ENCODE results near the gene TGFBR3.
"Not testable (repeated sequence)": the region's sequence is repeated elsewhere in the genome, so short reads cannot be mapped to it uniquely, and the experiment has no call there.

The TGFBR3 gene

DNA sequence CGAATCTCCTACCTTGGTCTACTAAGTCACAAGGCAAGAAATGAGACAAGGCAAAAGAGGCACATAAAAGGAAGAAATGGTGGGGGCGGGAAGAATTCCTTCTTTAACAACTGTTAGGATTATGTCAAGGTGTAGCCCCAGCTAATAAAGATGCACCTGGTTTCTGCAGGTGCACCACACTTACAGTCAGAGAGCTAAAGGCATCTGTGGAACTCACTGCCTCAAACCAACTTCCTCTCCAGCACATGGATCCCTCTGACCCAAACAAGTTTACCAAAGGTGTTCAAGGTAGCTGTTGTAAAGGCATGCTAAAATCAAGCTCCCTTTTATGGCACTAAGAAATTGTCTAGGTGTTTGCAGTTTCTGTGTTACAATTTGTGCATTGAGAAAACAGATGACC, 38.1 kb downstream of the TGFBR3 start:
- H3K4me1 ChIP-seq (ENCODE audit: insufficient read depth, low read length), result no peaks in the 10 kb centered on the region
- no peaks in the 10 kb centered on the region for H3K36me3 ChIP-seq (ENCODE audit: insufficient read depth, low read length)
- no peak overlapping the region for H3K9ac ChIP-seq (ENCODE audit: low read depth, low read length)
- H3K9me3 ChIP-seq (ENCODE audit: control insufficient read depth, insufficient read depth, low read length), result no peaks in the 10 kb centered on the region

DNA sequence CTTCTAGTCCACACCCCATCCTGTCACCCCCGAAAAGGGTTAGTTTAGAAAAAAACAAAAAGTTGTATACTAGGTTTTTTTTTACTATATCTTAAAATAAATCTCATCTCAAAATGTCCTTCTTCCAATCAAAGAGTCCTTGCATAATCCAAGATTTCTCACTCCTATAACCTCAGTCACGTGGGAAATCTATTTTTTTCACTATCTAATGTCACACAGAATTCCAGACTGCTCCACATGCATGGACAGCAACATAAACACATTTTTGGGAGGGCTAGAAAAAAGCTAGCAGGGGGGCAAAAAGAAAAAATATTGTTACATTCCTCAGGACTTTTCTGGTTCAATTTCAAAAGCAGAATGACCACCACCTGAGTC, 39.3 kb downstream of the TGFBR3 start:
- no peaks in the 10 kb centered on the region for H3K4me1 ChIP-seq (ENCODE audit: insufficient read depth, low read length)

DNA sequence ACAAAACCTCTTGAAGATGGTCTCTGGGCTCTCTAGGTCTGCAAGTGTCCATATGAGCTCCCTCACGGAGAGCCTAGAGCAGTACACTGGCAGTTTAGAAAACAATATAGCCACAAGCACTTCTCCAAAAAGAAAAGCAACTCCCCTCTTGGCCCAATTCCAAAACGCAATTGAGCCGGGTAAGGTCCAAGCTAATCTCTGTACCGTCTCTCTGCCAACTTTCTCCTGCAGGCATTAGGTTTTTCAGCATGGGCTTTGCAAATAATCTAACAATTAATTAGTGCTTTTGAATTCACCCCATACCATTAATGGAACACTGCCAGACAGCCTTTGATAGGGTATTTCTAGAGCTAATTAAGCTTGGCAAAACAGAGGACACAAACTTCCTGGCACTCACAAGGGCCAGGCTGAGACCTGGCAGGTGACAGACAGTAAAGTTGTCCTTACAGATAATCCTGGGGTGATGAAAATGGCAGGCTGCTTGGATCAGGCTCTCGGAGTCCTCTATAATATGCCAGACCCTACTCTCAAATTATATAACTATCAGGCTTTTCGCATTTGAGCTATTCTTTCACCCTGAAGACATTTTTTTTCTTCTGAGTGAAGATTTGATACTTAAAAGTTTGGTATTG, 39.8 kb downstream of the TGFBR3 start:
- no peaks in the 10 kb centered on the region for H3K4me1 ChIP-seq (ENCODE audit: insufficient read depth, low read length)
- H3K9ac ChIP-seq (ENCODE audit: low read depth, low read length), result no peak overlapping the region
- no peaks in the 10 kb centered on the region for H3K9me3 ChIP-seq (ENCODE audit: control insufficient read depth, insufficient read depth, low read length)
- H3K36me3 ChIP-seq (ENCODE audit: insufficient read depth, low read length), result no peaks in the 10 kb centered on the region

More for the DNA sequence above, 39.3 kb downstream of the TGFBR3 start:
- H3K36me3 ChIP-seq (ENCODE audit: insufficient read depth, low read length), result no peaks in the 10 kb centered on the region
- no peak overlapping the region for H3K9ac ChIP-seq (ENCODE audit: low read depth, low read length)
- H3K9me3 ChIP-seq (ENCODE audit: control insufficient read depth, insufficient read depth, low read length), result no peaks in the 10 kb centered on the region

DNA sequence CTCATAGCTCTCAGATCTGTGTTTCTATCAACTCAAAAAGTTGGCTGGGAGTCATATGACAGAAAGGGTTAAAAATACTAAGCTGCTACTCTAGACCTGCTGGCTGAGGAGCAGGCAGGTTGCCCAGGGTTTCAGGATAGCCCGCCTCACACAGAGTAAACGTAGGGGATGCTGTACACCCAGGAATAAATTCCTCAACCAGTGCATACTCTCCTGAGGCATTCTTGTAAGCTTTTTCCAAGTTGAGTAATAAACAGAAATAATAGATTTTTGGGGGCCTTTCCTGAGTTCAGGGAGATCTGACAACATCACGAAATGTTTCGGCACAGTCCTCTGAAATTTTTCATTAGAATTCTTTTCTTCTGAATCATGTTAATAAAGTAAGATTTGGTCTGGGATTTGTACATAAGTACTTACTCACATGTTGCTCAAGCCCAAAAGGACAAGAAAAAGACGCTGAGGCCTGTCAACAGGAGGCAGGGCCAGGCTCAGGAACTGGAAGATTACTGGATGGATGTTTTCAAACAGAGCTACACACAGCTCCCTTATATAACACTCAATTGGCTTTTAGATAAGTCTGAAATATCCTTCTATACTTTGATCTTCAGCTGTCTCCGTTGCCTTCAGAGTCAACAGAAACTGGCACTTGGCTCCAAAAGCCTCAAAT, 41.0 kb downstream of the TGFBR3 start:
- no peaks in the 10 kb centered on the region for H3K9me3 ChIP-seq (ENCODE audit: control insufficient read depth, insufficient read depth, low read length)
- H3K9ac ChIP-seq (ENCODE audit: low read depth, low read length), result no peak overlapping the region
- no peaks in the 10 kb centered on the region for H3K36me3 ChIP-seq (ENCODE audit: insufficient read depth, low read length)
- no peaks in the 10 kb centered on the region for H3K4me1 ChIP-seq (ENCODE audit: insufficient read depth, low read length)

DNA sequence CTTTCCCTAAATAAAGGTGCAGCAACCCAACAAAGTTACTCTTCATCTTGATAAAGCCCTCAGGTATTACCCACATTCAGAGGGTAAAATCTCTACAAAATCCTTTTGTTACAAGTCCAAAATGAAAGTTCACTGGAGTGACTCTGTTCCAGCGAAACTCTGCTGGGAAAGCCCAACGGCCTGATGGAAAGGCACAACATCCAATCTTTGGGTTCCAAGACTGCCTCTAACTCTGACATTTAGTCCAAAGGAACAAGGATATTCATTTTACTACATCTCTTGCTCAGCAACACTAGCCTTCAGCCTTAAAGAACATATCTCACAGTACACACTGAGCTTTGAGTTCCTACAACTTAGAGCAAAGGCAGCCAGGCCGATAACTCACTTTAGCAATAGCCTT, 42.1 kb downstream of the TGFBR3 start:
- H3K9me3 ChIP-seq (ENCODE audit: control insufficient read depth, insufficient read depth, low read length), result no peaks in the 10 kb centered on the region
- H3K36me3 ChIP-seq (ENCODE audit: insufficient read depth, low read length), result no peaks in the 10 kb centered on the region
- no peaks in the 10 kb centered on the region for H3K4me1 ChIP-seq (ENCODE audit: insufficient read depth, low read length)
- no peak overlapping the region for H3K9ac ChIP-seq (ENCODE audit: low read depth, low read length)

DNA sequence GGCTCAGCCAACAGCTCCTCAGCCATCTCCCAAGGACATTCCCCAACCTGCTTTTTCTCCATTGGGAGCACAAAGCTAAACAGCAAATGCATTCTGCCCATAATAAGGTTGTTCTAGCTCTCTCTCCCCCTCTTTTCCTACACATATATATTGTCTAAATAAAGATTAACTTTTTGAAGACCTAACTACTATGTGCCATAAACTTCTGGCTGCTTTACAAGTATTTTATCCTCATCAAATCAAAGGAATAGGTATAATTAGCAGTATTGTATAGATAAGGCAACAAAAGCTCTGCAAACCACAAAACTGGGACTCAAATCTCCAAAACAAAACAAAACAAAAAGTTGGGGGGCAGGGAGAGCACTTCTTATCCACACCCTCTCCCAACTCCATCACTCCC, 43.4 kb downstream of the TGFBR3 start:
- H3K4me1 ChIP-seq (ENCODE audit: insufficient read depth, low read length), result no peaks in the 10 kb centered on the region
- no peaks in the 10 kb centered on the region for H3K9me3 ChIP-seq (ENCODE audit: control insufficient read depth, insufficient read depth, low read length)
- H3K9ac ChIP-seq (ENCODE audit: low read depth, low read length), result no peak overlapping the region
- no peaks in the 10 kb centered on the region for H3K36me3 ChIP-seq (ENCODE audit: insufficient read depth, low read length)

DNA sequence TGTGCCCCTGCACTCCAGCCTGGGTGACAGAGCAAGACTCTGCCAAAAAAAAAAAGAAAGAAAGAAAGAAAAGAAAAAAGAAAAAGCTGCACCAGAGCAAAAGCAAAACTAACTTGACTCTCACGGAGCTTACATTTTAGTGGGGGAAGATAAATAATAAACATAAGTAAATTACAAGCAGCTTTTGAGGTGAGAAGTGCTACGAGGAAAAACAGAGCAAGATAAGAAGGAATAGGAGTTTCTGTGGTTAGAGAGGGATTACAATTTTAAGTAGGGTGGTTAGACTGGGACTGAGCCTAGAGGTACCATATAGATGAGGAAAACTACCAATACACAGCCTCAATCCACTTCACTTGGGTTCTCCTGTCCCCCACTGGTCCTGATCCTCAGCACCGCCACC, 43.9 kb downstream of the TGFBR3 start:
- Histone ChIP-seq H3K9me3 (ENCODE audit: control insufficient read depth, insufficient read depth, low read length) (no peaks in the 10 kb centered on the region), H3K9ac (ENCODE audit: low read depth, low read length) (no peak overlapping the region), H3K4me1 (ENCODE audit: insufficient read depth, low read length) (no peaks in the 10 kb centered on the region), H3K36me3 (ENCODE audit: insufficient read depth, low read length) (no peaks in the 10 kb centered on the region)

DNA sequence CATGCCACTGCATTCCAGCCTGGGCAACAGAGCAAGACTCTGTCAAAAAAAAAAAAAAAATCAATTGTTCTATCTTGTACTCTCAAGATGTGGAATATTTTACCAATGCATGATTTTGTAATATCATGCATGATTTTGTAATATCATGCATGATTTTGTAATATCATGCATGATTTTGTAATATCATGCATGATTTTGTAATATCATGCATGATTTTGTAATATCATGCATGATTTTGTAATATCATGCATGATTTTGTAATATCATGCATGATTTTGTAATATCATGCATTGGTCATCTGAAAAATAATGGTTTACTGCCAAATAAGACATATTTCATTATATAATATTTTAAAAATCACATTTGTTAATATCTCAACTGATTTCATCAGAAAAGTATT, 45.7 kb downstream of the TGFBR3 start:
- not testable (repeated sequence) for H3K36me3 ChIP-seq (ENCODE audit: insufficient read depth, low read length); H3K4me1 ChIP-seq (ENCODE audit: insufficient read depth, low read length); H3K9me3 ChIP-seq (ENCODE audit: control insufficient read depth, insufficient read depth, low read length); H3K9ac ChIP-seq (ENCODE audit: low read depth, low read length)

DNA sequence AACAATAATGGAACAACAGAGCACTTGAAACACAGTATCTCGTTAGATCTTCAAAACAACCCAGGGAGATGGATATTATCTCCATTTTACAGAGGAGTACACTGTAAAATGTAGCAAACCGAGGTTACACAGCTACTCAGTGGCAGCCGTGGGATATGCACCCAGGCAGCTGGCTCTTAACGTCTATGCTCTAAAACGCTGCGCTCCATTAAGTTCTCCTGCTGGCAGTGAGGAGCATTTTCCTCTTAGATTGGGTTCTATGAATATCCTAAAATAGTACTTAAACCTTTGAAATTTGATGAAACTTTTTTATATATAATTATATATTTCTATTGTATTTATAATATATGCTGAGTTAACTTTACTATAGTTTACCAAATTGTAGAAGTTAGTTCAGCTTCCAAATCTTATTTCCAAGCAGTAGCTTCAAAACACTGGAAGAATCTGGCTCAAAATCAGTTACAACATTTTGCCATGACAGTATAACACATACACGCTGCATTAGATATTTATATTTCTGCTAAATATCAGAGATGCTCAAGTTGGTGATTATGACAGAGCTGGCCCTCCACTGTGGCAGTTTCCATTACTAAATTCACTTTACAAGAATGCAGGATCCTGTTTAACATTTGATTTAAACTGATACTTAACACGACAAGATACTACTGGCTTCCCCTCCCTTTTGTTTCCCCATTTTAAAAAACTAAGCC, 49.5 kb downstream of the TGFBR3 start:
- no peaks in the 10 kb centered on the region; the same call in 1 of the 2 replicates for H3K4me1 ChIP-seq (ENCODE audit: insufficient read depth, low read length)
- no peaks in the 10 kb centered on the region for H3K9me3 ChIP-seq (ENCODE audit: control insufficient read depth, insufficient read depth, low read length)
- H3K9ac ChIP-seq (ENCODE audit: low read depth, low read length), result no peak overlapping the region
- H3K36me3 ChIP-seq (ENCODE audit: insufficient read depth, low read length), result no peaks in the 10 kb centered on the region

DNA sequence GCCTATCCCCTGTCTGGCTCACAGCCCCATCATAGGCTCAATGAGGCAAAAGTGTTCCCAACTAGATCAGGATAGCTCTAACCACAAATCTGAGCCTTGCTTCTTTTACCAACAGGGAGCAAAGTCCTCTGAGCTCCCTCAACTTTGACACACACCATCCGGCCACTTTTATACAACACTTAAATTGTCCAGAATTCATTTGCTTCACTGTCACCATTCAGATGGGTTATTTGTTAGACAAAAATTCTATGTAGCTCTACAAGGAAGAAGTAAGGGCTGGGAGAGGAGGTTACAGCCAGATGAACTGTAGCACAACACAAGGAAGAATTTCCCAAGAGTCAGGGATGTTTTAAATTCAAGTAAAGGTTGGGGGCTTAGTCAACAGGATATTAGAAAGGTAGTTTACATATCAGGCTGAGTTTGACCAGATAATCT, 50.8 kb downstream of the TGFBR3 start:
- no peaks in the 10 kb centered on the region; the same call in 1 of the 2 replicates for H3K4me1 ChIP-seq (ENCODE audit: insufficient read depth, low read length)
- H3K36me3 ChIP-seq (ENCODE audit: insufficient read depth, low read length), result no peaks in the 10 kb centered on the region
- no peak overlapping the region for H3K9ac ChIP-seq (ENCODE audit: low read depth, low read length)
- H3K9me3 ChIP-seq (ENCODE audit: control insufficient read depth, insufficient read depth, low read length), result no peaks in the 10 kb centered on the region

DNA sequence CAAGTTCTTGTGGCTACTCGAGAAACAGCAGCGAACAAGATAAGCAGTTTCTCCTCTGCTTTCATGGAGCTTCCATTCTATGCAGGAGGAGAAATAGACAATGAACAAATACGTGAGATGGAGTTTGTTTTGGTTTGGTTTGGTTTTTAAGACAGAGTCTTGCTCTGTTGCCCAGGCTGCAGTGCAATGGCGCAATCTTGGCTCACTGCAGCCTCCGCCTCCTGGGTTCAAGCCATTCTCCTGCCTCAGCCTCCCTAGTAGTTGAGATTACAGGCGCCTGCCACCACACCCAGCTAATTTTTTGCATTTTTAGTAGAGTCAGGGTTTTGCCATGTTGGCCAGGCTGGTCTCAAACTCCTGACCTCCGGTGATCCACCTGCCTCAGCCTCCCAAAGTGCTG, 51.4 kb downstream of the TGFBR3 start:
- H3K9ac ChIP-seq (ENCODE audit: low read depth, low read length); H3K36me3 ChIP-seq (ENCODE audit: insufficient read depth, low read length); H3K9me3 ChIP-seq (ENCODE audit: control insufficient read depth, insufficient read depth, low read length); H3K4me1 ChIP-seq (ENCODE audit: insufficient read depth, low read length): not testable (repeated sequence)

DNA sequence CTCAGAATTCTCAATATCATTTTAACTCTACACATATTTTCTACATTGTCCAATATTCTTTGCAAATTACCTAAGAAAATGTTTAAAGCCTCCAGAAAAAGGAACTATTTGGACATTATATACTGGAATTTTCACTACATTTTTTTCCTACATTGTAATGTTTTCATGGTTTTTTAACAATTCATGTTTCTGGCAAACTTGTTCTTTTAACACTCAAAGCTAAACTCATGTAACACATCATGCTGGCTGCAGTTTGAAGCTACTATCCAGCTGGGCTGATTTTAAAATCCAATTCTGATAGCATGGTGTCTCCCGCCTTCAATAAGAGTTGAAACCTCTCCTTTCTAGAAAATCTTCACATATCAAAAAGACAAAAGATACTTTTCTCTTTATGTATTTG, 52.0 kb downstream of the TGFBR3 start:
- H3K9me3 ChIP-seq (ENCODE audit: control insufficient read depth, insufficient read depth, low read length), result no peaks in the 10 kb centered on the region
- no peaks in the 10 kb centered on the region for H3K36me3 ChIP-seq (ENCODE audit: insufficient read depth, low read length)
- no peak overlapping the region for H3K9ac ChIP-seq (ENCODE audit: low read depth, low read length)
- no peaks in the 10 kb centered on the region; the same call in 1 of the 2 replicates for H3K4me1 ChIP-seq (ENCODE audit: insufficient read depth, low read length)

DNA sequence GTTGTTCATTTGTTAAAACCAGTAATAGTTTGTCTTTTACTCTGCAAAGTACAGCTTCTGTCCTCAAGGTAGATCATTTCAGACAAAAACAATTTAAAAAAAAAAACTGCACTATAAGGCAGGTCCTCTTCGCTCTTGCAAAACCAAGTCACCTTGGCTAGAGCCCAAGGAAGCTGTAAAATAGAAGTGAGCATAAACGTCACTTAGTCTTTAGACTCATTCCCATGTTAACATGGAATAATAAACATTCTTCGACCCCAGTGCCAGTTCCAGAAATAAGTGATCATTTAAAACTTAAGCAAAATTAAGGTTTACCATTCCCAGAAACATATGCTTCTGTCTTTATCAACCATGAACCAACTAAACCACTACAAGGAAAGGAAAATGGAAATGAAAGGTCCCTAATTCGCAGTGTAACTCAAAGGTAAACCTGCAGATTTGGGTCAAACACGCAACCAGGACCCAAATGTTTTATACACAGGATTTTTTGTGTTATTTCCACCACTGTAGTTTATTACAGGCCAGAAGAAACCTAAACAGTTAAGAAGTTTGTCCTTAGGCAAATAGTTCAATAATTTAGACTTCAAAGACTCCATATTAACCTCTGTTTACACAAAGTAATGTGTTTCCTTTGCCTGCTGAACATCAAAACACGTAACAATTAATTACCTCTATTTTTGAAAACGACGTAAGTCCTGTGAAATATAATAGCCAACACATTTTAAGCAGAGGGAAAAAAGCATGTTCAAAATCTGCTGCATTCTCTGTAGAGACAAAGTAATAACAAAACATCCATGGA, 54.6 kb downstream of the TGFBR3 start:
- no peaks in the 10 kb centered on the region for H3K9me3 ChIP-seq (ENCODE audit: control insufficient read depth, insufficient read depth, low read length)
- no peaks in the 10 kb centered on the region for H3K36me3 ChIP-seq (ENCODE audit: insufficient read depth, low read length)
- no peaks in the 10 kb centered on the region; the same call in 1 of the 2 replicates for H3K4me1 ChIP-seq (ENCODE audit: insufficient read depth, low read length)
- no peak overlapping the region for H3K9ac ChIP-seq (ENCODE audit: low read depth, low read length)

DNA sequence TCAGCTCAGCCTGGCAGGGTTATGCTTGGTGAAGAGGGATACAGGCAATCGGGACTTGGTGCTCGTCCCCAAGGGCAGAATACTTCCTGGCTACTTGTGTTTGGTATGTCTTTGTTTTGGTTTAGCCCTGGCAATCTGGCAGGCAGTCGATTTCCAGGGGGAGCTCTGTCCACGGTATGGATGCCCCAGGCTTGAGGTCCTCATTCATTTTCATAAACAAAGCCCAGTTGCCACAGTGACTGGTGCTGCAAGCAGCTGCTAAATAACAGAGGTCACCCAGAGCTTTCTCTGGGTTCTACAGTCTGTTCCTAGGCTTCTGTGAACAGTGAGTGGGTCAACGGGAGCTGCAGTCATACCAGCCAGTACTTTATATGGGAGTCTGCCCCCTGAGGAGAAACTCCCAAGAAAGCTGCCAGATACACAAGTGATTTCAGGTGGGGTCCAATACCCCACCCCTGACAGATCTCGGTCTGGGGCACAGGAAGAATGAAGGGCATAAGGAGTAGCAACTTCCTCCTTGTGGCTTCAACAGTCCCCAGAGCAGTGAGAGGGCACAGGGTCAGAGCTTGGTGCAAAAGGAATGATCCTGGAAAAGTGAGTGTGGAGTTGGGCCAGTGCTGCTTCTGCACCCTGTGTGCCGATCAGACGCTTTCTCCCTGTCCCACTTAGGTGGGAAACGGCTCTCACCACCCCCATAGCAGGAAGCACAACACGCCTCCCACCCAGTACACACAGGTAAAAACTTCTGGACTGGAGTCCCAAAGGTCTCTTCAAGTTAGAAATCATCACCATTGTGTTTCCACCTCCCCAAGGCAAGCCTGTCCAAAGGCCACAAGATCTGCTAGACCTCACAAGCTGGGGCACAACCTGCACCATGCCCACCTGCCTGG, 55.5 kb downstream of the TGFBR3 start:
- no peaks in the 10 kb centered on the region for H3K36me3 ChIP-seq (ENCODE audit: insufficient read depth, low read length)
- H3K9ac ChIP-seq (ENCODE audit: low read depth, low read length), result no peak overlapping the region
- H3K4me1 ChIP-seq (ENCODE audit: insufficient read depth, low read length), result no peaks in the 10 kb centered on the region; the same call in 1 of the 2 replicates
- no peaks in the 10 kb centered on the region for H3K9me3 ChIP-seq (ENCODE audit: control insufficient read depth, insufficient read depth, low read length)

Measured in ES-I3 (cell line).